Epithelial cell of esophagus (primary cell): ENCODE data around the gene ZNF227.
"Not testable (repeated sequence)": the region's sequence is repeated elsewhere in the genome, so short reads cannot be mapped to it uniquely, and the experiment has no call there.

Experiments
- DNase-seq: peaks from one replicate; pipeline ENCODE4 v3.0.0; 2010; ENCODE audit warnings: low read depth
- H3K4me3 ChIP-seq: 2 replicates; pipeline ENCODE4 v1.5.1; 2011; ENCODE audit warnings: mild to moderate bottlenecking, low read length, control low read depth
- CTCF ChIP-seq: IDR thresholded peaks from 2 replicates; pipeline ENCODE4 v1.5.1; 2011; ENCODE audit warnings: low read depth, mild to moderate bottlenecking, low read length, control low read depth, inconsistent platforms; ENCODE audit not compliant: insufficient read depth; ENCODE audit errors: missing control alignments

ZNF227 gene

DNA sequence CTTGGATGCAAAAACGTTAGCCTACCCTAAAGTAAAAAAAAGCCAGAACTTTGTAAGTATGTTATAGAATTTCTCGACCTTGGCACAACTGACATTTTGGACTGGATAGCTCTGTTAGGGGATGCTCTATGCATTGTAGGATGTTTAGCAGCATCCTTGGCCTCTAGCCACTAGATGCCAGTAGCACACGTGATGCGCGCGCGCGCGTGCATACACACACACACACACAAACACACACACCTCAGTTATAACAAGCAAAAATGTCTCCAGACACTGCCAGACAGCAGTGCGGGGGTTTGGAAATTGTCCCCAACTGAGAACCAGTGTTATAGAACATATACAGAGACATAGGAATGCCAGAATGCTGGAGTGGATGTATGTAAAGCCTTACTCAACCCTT is 30.2 kb upstream of the ZNF227 start:
- H3K4me3 ChIP-seq = no peak overlapping the region
- no peak for DNase-seq
- TF ChIP-seq CTCF = no peak

DNA sequence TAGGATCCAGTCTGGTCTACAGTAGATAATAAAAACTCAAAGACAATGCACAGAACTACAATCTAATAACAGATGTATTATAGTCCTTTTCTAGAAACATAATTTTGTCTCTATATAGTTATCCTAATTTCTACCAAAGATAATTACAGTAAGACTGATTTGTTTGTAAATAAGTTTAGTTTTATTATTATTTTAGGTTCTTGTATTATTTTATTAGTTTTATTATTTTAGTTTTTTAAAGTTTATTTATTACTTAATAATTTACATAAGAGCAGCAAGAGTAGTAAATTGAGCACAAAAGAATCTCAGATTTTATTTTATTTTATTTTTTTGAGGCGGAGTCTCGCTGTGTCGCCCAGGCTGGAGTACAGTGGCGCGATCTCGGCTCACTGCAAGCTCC is 22.3 kb upstream of the ZNF227 start:
- TF ChIP-seq CTCF = no peak
- no peak for DNase-seq
- no peak overlapping the region for H3K4me3 ChIP-seq

DNA sequence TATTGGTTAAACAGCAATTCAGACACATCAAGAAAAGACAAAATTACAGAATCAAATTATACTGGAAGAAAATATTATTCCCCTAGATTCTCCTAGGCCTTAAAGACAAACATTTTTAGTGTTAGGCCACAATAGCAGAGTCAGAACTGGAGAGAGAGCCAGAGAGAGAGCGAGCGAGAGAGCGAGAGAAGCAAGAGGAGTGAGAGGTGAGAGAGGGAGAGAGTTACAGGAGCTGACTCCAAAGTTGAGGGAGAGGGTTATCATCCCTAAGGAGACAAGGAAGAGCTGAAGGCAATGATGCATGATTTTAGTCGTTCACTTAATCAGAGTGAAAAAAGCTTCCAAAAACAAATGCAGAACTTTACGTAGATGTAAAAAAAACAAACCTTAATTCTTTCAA is 20.2 kb upstream of the ZNF227 start:
- no peak for DNase-seq
- no peak for TF ChIP-seq CTCF
- no peak overlapping the region for H3K4me3 ChIP-seq

DNA sequence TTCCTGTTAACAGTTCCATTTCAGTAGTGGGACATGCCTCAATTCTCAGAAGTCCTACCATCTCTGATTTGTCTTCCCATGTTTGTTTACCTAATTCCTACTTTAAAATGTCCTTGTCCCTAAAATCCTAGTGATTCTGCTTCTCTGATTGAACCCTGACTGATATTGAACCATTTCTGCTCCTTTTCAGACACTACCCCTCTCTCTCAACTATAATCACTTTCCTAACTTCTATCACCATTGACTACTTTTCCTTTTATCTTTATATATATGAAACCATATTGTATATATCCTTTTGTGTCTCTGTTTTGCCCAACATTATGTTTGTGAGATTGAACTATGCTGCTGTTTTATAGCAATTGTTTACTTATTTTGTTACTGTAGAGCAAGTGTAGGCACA is 15.6 kb upstream of the ZNF227 start:
- DNase-seq = no peak
- TF ChIP-seq CTCF = no peak
- H3K4me3 ChIP-seq = no peak overlapping the region

DNA sequence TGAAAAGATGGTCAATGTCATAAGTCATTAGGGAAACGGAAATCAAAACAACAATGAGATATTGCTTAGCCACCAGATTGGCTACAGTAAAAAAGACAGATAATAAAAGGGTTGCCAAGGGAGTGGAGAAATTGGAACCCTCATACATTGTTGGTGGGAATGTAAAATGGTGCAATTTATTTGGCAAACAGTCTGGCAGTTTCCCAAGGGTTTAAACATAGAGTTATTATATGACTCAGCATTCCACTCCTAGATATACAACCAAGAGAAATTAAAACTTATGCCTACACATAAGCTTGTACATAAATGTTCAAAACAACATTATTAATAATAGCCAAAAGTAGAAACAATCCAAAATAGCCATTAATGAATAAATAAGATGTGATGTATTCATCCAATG is 9.9 kb upstream of the ZNF227 start:
- TF ChIP-seq CTCF = no peak
- DNase-seq = peak; percentile 39
- H3K4me3 ChIP-seq = no peak overlapping the region

DNA sequence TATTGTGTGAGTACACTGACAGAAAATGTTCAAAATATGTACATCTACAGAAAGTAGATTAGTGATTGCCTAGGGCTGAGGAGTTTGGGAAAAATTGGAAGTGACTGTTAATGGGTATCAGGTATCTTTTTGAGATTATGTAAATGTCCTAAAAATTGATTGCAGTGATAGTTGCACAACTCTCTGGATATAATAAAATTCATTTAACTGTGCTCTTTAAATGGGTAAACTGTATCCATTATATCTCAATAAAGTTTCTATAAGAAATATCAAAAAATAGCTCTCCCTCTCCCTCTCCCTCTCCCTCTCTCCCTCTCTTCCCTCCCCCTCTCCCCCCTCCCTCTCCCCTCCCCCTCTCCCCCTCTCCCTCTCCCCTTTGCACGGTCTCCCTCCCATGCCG is 9.4 kb upstream of the ZNF227 start:
- no peak for DNase-seq
- no peak overlapping the region for H3K4me3 ChIP-seq
- no peak for TF ChIP-seq CTCF

DNA sequence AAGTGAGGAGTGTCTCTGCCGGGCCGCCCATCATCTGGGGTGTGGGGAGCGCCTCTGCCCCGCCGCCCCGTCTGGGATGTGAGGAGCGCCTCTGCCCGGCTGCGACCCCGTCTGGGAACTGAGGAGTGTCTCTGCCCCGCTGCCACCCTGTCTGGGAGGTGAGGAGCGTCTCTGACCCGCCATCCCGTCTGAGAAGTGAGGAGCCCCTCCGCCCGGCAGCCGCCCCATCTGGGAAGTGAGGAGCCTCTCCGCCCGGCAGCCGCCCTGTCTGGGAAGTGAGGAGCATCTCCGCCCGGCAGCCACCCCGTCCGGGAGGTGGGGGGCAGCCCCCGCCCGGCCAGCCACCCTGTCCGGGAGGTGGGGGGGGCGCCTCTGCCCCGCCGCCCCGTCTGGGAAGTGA is 8.5 kb upstream of the ZNF227 start:
- H3K4me3 ChIP-seq, DNase-seq: not testable (repeated sequence)

DNA sequence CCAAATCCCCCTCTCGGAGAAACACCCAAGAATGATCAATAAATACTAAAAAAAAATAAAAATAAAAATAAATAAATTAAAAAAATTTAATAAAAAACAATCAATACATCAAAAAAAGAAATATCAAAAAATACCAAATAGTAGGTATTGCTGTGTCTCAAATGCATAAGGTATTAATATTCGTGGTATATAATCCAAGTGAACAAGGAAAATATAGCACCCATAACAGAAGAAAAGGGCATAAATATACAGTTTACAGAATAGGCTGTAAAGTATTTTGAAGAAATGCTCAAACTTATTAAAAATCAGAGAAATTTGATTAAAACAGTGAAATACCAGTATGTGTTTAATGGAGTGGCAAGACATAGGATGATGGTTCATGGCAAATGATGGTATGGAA is 7.6 kb upstream of the ZNF227 start:
- no peak for DNase-seq
- no peak overlapping the region for H3K4me3 ChIP-seq
- no peak for TF ChIP-seq CTCF
